Omental fat pad (tissue), 4 donors: ENCODE measurements around the gene GNAI1. TPM values are rescaled to one million over a fixed set of nuclear protein-coding genes. Genes with fewer than 3 reads are reported as not detected.

ENCODE experiments used
- ATAC-seq: fragments of 150-250 bp; one replicate; pipeline ENCODE4 v1.9.1; 2016; ENCODE audit warnings: mild to moderate bottlenecking, moderate library complexity; ENCODE audit not compliant: low FRiP score
- DNase-seq: peaks from one replicate; pipeline ENCODE4 v3.0.0-alpha.2; 2019; ENCODE audit warnings: low spot score
- total RNA-seq, 4 donors: library from RNA; depleted of rRNA; stranded (reverse); fragments of >200 nt; gene quantifications; one replicate each; pipeline ENCODE4 v1.1.0, GENCODE V29; 2016
- TF ChIP-seq, protein P1 (sequence below), 3 donors: fragments of 450-650 bp; IDR thresholded peaks; one replicate each; pipeline ENCODE4 v1.5.1; 2016 to 2017; ENCODE audit warnings: antibody characterized with exemption in 3 of 3, mild to moderate bottlenecking in 3 of 3, moderate library complexity in 2 of 3

GNAI1 gene
- 100 to 1,000 TPM in 2 of 4 donors, 10 to 100 TPM in 2; 62.2 to 149 (median 92.6) TPM for total RNA-seq

DNA sequence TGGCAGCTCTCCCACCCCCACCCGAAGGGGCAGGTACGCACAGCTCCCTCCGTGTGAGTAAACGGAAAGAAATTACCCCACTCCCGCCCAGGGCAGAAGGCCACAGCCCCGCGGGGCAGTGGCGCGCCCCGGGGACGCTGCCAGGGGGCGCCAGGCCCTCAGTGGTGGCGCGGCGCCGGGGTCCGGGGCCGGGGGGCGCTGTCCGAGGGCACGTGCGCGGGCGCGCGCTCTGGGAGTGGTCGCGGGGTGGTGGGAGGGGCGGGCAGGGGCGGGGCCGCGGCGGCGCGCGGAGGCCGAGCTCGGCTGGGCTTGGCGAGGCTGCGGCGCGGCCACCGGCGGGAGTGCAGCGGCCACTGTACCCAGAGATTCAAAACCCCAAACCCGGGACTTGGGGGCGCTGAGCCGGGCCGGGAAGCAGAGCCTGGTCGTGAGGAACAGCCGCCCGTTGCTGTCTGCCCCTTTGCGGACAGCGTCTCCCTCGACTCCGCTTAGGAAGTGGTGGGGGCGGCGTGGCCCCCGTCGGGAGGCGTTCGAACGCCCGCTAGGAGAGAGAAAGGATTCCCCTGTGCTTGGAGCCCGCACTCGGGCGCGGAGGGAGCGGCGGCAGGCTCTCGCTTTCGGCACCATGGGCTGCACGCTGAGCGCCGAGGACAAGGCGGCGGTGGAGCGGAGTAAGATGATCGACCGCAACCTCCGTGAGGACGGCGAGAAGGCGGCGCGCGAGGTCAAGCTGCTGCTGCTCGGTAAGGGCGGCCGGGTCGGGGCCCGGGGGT lies at the start of gene GNAI1:
Gene GNAI1, plus strand, starts transcription at position 296 of the 773 bp plus-strand sequence. Its CDS starts 330 bp downstream, at position 626.
- DNase-seq (peak; percentile 35), ATAC-seq (peak; percentile 88)
- TF ChIP-seq, protein P1, sequence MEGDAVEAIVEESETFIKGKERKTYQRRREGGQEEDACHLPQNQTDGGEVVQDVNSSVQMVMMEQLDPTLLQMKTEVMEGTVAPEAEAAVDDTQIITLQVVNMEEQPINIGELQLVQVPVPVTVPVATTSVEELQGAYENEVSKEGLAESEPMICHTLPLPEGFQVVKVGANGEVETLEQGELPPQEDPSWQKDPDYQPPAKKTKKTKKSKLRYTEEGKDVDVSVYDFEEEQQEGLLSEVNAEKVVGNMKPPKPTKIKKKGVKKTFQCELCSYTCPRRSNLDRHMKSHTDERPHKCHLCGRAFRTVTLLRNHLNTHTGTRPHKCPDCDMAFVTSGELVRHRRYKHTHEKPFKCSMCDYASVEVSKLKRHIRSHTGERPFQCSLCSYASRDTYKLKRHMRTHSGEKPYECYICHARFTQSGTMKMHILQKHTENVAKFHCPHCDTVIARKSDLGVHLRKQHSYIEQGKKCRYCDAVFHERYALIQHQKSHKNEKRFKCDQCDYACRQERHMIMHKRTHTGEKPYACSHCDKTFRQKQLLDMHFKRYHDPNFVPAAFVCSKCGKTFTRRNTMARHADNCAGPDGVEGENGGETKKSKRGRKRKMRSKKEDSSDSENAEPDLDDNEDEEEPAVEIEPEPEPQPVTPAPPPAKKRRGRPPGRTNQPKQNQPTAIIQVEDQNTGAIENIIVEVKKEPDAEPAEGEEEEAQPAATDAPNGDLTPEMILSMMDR (IDR thresholded peaks at IDR 0.05) = no peak

DNA sequence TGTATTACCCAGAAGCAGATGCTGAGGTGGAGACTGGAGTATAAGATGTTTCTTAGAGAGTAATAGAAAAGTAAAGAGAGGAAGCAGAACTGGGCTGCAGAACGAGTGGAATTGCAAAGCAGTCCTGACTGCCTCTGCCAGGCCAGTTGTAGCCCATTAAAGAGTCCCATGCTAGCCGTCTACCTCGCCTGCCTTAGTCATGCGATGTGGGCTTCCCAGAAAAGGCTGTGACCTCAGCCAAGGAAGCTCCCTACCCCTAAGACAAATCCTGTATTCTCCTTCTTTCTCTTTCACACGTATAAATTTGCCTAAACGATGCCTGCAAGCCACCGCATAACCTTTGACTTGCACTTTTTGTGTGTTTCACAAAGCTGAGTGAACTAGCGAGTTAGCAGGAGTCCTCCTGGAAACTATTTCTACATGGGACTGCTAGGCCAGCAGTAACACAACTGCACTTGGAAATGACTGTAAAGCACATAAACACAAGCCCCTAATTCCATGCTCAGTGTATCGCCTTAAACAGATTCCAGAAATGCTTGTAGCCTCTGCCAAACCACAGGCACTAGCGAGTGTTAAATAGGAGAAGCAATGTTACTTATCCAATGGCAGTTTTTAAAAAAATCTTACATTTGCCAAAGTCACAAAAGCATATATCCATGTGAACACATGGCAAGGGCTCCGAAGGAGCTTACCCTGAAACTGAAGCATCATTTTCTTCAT lies 47.4 kb upstream of the GNAI1 start:
- ATAC-seq (no peak), DNase-seq (no peak)
- TF ChIP-seq, protein P1 (IDR thresholded peaks at IDR 0.05) = no peak

- TF ChIP-seq, protein P1 (IDR thresholded peaks at IDR 0.05) = no peak
- ATAC-seq (no peak), DNase-seq (no peak)
Observed at GRCh38 chr7:80087771-80088170, 46.9 kb upstream of the GNAI1 start.

- ATAC-seq (no peak), DNase-seq (no peak)
- TF ChIP-seq, protein P1 (IDR thresholded peaks at IDR 0.05) = no peak
Observed at GRCh38 chr7:80088705-80089104, 45.9 kb upstream of the GNAI1 start.

- TF ChIP-seq, protein P1 (IDR thresholded peaks at IDR 0.05) = no peak
- DNase-seq (no peak), ATAC-seq (no peak)
Observed at GRCh38 chr7:80089366-80089765, 45.3 kb upstream of the GNAI1 start.

DNA sequence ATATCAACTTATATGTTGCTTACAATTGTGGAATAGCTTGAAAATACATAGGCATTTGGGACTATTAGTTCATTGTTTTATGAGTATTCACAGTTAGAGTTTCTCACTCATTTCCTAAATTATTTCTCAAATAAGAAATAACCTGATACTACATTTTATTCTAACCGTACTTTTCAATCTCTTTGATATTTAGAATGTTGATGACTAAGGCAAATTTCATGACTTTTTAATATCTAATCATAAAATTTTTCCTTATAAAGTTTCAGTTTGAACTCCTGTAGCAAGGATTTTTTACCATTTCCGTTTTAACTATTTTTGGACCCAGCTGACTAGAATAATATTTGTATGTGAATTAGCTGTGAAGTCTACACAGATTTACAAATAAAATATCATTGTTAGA lies 41.3 kb upstream of the GNAI1 start:
- DNase-seq (no peak), ATAC-seq (no peak)
- TF ChIP-seq, protein P1 (IDR thresholded peaks at IDR 0.05) = no peak
